Adrenal gland (tissue), 5 donors: ENCODE measurements around the gene SYCP2L.

Experiments used
- POLR2A ChIP-seq, 2 donors: fragments of 450-650 bp; IDR thresholded peaks; one replicate each; pipeline ENCODE4 v1.6.1; 2017; ENCODE audit warnings: antibody characterized with exemption in 2 of 2, mild to moderate bottlenecking in 2 of 2, moderate library complexity in 1 of 2
- TF ChIP-seq, protein P1 (sequence below), 6 experiments: fragments of 450-650 bp in 4 of 6; fragments of 200-600 bp in 2 of 6; sonication (generic) in 1 of 6; IDR thresholded peaks; 1 replicate in 5 of 6; 2 replicates in 1 of 6; pipeline versions ENCODE4 v1.5.1 to v1.8.0; 2016 to 2021; ENCODE audit warnings: antibody characterized with exemption in 6 of 6, mild to moderate bottlenecking in 2 of 6, moderate library complexity in 1 of 6
- donor health status: DM: no; HTN: no; CAD: no.

DNA sequence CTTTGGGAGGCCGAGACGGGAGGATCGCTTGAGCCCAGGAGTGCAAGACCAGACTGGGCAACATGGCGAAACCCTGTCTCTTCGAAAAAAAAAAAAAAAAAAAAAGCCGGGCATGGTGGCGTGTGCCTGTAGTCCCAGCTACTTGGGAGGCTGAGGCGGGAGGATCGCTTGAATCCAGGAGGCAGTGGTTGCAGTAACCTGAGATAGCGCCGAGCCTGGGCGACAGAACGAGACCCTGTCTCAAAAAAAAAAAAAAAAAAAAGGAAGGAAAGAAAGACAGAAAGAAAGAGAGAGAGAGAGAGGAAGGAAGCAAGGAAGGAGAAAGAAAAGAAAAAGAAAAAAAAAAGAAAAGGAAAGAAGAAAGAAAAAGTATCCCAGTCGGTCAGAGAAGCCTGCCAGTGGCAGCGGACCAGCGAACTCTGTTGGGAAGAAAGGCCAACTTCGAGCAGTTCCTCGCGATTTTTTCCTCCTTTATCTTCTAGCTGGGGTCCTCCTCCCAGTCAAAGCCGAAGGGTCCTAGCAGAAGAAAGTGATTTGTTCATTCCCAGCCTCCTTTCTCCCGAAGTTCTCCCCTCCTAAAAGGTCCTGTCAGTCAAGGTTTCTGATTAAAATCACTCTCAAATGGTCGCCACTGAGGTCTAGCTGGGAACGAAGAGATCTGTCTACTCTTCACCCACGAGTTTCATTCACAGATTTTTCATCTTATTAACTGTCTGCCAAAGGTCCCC is 2.4 kb upstream of the SYCP2L start:
- TF ChIP-seq, protein P1, sequence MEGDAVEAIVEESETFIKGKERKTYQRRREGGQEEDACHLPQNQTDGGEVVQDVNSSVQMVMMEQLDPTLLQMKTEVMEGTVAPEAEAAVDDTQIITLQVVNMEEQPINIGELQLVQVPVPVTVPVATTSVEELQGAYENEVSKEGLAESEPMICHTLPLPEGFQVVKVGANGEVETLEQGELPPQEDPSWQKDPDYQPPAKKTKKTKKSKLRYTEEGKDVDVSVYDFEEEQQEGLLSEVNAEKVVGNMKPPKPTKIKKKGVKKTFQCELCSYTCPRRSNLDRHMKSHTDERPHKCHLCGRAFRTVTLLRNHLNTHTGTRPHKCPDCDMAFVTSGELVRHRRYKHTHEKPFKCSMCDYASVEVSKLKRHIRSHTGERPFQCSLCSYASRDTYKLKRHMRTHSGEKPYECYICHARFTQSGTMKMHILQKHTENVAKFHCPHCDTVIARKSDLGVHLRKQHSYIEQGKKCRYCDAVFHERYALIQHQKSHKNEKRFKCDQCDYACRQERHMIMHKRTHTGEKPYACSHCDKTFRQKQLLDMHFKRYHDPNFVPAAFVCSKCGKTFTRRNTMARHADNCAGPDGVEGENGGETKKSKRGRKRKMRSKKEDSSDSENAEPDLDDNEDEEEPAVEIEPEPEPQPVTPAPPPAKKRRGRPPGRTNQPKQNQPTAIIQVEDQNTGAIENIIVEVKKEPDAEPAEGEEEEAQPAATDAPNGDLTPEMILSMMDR (IDR thresholded peaks at IDR 0.05), result no peak
- TF ChIP-seq POLR2A (IDR thresholded peaks at IDR 0.05), result no peak
